Measurements from ENCODE around the gene SFXN5. TPM values are rescaled to one million over a fixed set of nuclear protein-coding genes. Genes with fewer than 3 reads are reported as not detected.

Gene SFXN5
- total and polyA plus RNA-seq, 2 of the 8 experiments (the other 6 are each of a cell fraction or from before 2014, with no cell fraction given): 29.3 to 33.1 TPM

DNA sequence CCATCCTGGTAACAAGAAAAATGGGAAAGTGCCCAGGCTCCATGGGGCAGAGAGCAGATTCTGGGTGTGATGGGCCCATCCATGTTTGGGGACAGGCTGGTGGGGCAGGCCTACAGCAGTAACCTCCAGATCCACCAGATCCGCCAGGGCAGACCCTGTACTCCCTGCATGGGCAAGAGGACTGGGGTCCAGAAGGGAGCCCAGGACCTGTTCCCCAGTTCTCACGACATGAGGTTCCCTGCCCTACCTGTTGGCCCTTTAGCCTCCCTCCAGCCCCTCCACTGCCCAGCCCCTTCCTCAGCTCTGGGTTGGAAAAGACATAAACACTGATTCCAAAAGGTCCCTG, 115.5 kb downstream of the SFXN5 start:
- Histone ChIP-seq H3K18ac (ENCODE audit: extremely low read depth, low read length) (no peak overlapping the region; the same call in 1 of the 2 replicates), H4K20me1 (replicated peaks in 1 of 2; ENCODE audit: control insufficient read depth in 1 of 2, insufficient read depth in 2 of 2, low read length in 2 of 2) (no peaks in the 10 kb centered on the region), H3K56ac (replicated peaks; ENCODE audit: insufficient read length, low read depth, low read length) (no peak overlapping the region), H2BK20ac (ENCODE audit: low read length) (peak overlapping the region; percentile 48; the same call in 1 of the 2 replicates), H3K4me3 (ENCODE audit: extremely low read depth in 1 of 4, insufficient read depth in 2 of 4, low read depth in 3 of 4, low read length in 4 of 4) (no peak overlapping the region), H4K91ac (replicated peaks; ENCODE audit: insufficient read length, low read length) (no peak overlapping the region), H2BK5ac (ENCODE audit: low read depth, low read length) (no peak overlapping the region), H3K36me3 (ENCODE audit: control insufficient read depth in 2 of 4, insufficient read depth in 4 of 4, low read length in 3 of 4) (no peaks in the 10 kb centered on the region), H2AK5ac (ENCODE audit: low read depth, low read length) (no peak overlapping the region), H3K4me1 (replicated peaks in 1 of 4; ENCODE audit: control insufficient read depth in 3 of 4, insufficient read depth in 4 of 4, low read length in 3 of 4) (peaks cover 3 to 18% (median 11%) of the 10 kb centered on the region in 4 experiments), H3K79me1 (ENCODE audit: low read depth, low read length) (no peaks in the 10 kb centered on the region; the same call in 1 of the 2 replicates), H2BK120ac (replicated peaks; ENCODE audit: low read depth, low read length) (no peak overlapping the region), H3K79me2 (ENCODE audit: control insufficient read depth in 1 of 2, insufficient read depth in 2 of 2, low read length in 2 of 2) (no peaks in the 10 kb centered on the region), H3K27ac (ENCODE audit: low read depth, low read length) (no peak overlapping the region), H4K5ac (ENCODE audit: insufficient read length, low read depth, low read length) (no peak overlapping the region), H2BK12ac (ENCODE audit: low read depth, low read length) (peak overlapping the region; percentile 75; the same call in 1 of the 2 replicates), H3K9me3 (ENCODE audit: insufficient read depth in 2 of 2, low read depth in 1 of 2, low read length in 1 of 2) (no peaks in the 10 kb centered on the region), H2AFZ (ENCODE audit: low read length) (no peak overlapping the region), H3K4ac (replicated peaks; ENCODE audit: insufficient read length, low read depth, low read length) (peak overlapping the region; percentile 81), H3K23ac (ENCODE audit: insufficient read length) (no peak overlapping the region), H2BK15ac (ENCODE audit: low read length) (no peak overlapping the region), H3K14ac (ENCODE audit: insufficient read length) (no peak overlapping the region), H3K9ac (replicated peaks in 1 of 4; ENCODE audit: extremely low read depth in 1 of 4, low read depth in 3 of 4, low read length in 3 of 4) (no peak overlapping the region), H3K4me2 (ENCODE audit: insufficient read depth in 1 of 2, low read depth in 2 of 2, low read length in 2 of 2) (no peak overlapping the region), H3K27me3 (replicated peaks in 1 of 4; ENCODE audit: control insufficient read depth in 3 of 4, extremely low read depth in 1 of 4, insufficient read depth in 3 of 4, low read length in 3 of 4) (peaks cover 0 to 5% (median 0%) of the 10 kb centered on the region in 4 experiments; a peak in 2 of 7 replicates), H3K23me2 (ENCODE audit: low read depth, low read length) (no peaks in the 10 kb centered on the region), H4K8ac (ENCODE audit: extremely low read depth, insufficient read depth, low read length) (no peak overlapping the region; the same call in 1 of the 2 replicates)
- no peak for DNase-seq (ENCODE audit: low read depth in 1 of 2, low spot score in 2 of 2)
- WGBS, 2 experiments (ENCODE audit: extremely low coverage in 1 of 2, insufficient coverage in 1 of 2, insufficient read length in 1 of 2, insufficient replicate concordance in 2 of 2, low coverage in 1 of 2, low lambda C conversion rate in 2 of 2, missing lambda C conversion rate in 1 of 2): 93% methylated on average over 2 of the region's 2 CpGs; no CpG with 5 or more reads in 1 of the 2 experiments
- FAIRE-seq: no peak
- POLR2A ChIA-PET (ENCODE audit: partially characterized antibody): no interaction called here
- CTCF ChIA-PET (ENCODE audit: partially characterized antibody): interaction anchor here (1.0 to 2.6 kb wide), 3 partner anchors 21 to 69 kb away, joined by 4 to 9 read pairs (median 7); partner anchors contain the start of gene SPR
- TF ChIP-seq PHF8 (conservative IDR thresholded peaks at IDR 0.05; ENCODE audit: low read depth, low read length) (no peak), CTBP2 (IDR thresholded peaks at IDR 0.05; ENCODE audit: borderline replicate concordance, insufficient read depth, insufficient read length, low read length) (no peak), BACH1 (IDR thresholded peaks at IDR 0.05; ENCODE audit: low read length) (no peak), TAF7 (optimal IDR thresholded peaks at IDR 0.05; ENCODE audit: borderline replicate concordance, low read depth, low read length) (no peak), CBX8 (IDR thresholded peaks at IDR 0.05; ENCODE audit: borderline replicate concordance, low read depth, low read length) (no peak), CREB1 (IDR thresholded peaks at IDR 0.05) (no peak), TCF12 (IDR thresholded peaks at IDR 0.05; ENCODE audit: low read depth, low read length) (no peak), CHD1 (IDR thresholded peaks at IDR 0.05; ENCODE audit: low read depth, low read length) (no peak), EGR1 (IDR thresholded peaks at IDR 0.05; ENCODE audit: borderline replicate concordance, low read depth, low read length) (no peak), NRF1 (IDR thresholded peaks at IDR 0.05; ENCODE audit: low read depth, low read length) (no peak), CBX5 (IDR thresholded peaks at IDR 0.05; ENCODE audit: low read depth, low read length) (no peak), KDM5A (IDR thresholded peaks at IDR 0.05; ENCODE audit: low read length) (no peak), YY1 (IDR thresholded peaks at IDR 0.05; ENCODE audit: low read depth, low read length) (no peak), CHD2 (IDR thresholded peaks at IDR 0.05; ENCODE audit: low read length) (no peak)
